GM18526 (cell line): ENCODE measurements around the gene RANBP3.

Experiments
- POLR2A ChIP-seq: IDR thresholded peaks from 3 replicates; pipeline ENCODE4 v1.6.1; 2011; ENCODE audit not compliant: insufficient read length; ENCODE audit errors: extremely low read depth

RANBP3 gene

GRCh38 chr19:6012426-6013170 lies 34.7 kb upstream of the RANBP3 start:
- no peak for TF ChIP-seq POLR2A

GRCh38 chr19:6011794-6012193 lies 33.9 kb upstream of the RANBP3 start:
- no peak for TF ChIP-seq POLR2A

GRCh38 chr19:6011206-6011605 lies 33.3 kb upstream of the RANBP3 start:
- TF ChIP-seq POLR2A = no peak

GRCh38 chr19:6010107-6010506 lies 32.2 kb upstream of the RANBP3 start:
- TF ChIP-seq POLR2A = no peak

- TF ChIP-seq POLR2A = no peak
Observed at GRCh38 chr19:6007866-6008265, 29.9 kb upstream of the RANBP3 start.

- no peak for TF ChIP-seq POLR2A
Observed at GRCh38 chr19:6006896-6007295, 29.0 kb upstream of the RANBP3 start.

GRCh38 chr19:6005321-6006069 lies 27.6 kb upstream of the RANBP3 start:
- no peak for TF ChIP-seq POLR2A

- no peak for TF ChIP-seq POLR2A
Observed at GRCh38 chr19:6003976-6004375, 26.0 kb upstream of the RANBP3 start.

- no peak for TF ChIP-seq POLR2A
Observed at GRCh38 chr19:6002591-6002990, 24.7 kb upstream of the RANBP3 start.

- TF ChIP-seq POLR2A = no peak
Observed at GRCh38 chr19:6000228-6000847, 22.4 kb upstream of the RANBP3 start.

- no peak for TF ChIP-seq POLR2A
Observed at GRCh38 chr19:5999693-6000092, 21.8 kb upstream of the RANBP3 start.

GRCh38 chr19:5997371-5997770 lies 19.4 kb upstream of the RANBP3 start:
- no peak for TF ChIP-seq POLR2A

GRCh38 chr19:5996623-5997320 lies 18.8 kb upstream of the RANBP3 start:
- no peak for TF ChIP-seq POLR2A

GRCh38 chr19:5996102-5996501 lies 18.2 kb upstream of the RANBP3 start:
- no peak for TF ChIP-seq POLR2A

GRCh38 chr19:5995606-5996005 lies 17.7 kb upstream of the RANBP3 start:
- TF ChIP-seq POLR2A = no peak

- TF ChIP-seq POLR2A = no peak
Observed at GRCh38 chr19:5994405-5995165, 16.6 kb upstream of the RANBP3 start.
